ENCODE measurements around the gene SH3PXD2A.
"Not testable (repeated sequence)": the region's sequence is repeated elsewhere in the genome, so short reads cannot be mapped to it uniquely, and the experiment has no call there.

SH3PXD2A gene

DNA sequence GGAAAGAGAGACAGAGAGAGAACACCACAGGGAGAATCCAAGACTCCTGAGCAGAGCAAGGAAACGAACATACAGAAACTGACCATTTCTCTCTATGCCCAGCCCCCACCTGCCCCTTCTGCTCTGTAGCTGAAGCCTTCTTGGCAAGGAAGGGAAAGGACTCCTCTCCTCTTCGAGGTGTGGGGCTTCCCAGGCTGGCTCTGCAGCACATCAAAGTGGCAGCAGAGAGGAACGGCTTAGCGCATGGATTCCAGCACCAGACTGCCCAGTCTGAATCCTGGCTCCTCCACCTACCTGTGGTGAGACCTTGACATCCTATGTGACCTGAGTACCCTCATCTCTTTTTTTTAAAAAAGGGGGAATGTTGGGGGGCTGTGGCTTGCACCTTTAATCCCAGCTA, 69.4 kb downstream of the SH3PXD2A start:
- no peak for DNase-seq

GRCh38 chr10:103784723-103785418, 70.5 kb downstream of the SH3PXD2A start:
- no peak for DNase-seq

- no peak for DNase-seq
These were observed 71.3 kb downstream of the SH3PXD2A start for GRCh38 chr10:103784089-103784488.

DNA sequence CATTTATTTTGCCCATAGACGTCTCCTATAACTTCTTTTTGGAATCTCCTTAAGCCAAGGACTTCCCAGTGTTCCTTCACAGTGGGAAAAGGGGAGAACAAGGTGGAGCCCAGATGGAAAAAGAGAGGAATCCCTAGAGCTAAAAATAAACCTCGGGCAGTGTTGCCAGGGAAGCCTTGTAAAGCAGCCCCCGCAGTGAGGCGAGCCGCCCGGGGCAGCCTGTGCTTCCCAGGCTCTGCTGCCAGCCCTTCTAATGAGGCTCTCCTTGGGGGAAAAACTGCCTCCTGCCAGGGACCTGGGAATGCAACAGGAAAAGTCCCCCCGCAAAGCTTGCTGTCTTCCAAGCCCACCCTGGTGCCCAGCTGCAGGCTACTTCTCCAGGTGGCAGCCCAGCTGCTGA, 71.7 kb downstream of the SH3PXD2A start:
- DNase-seq = no peak

DNA sequence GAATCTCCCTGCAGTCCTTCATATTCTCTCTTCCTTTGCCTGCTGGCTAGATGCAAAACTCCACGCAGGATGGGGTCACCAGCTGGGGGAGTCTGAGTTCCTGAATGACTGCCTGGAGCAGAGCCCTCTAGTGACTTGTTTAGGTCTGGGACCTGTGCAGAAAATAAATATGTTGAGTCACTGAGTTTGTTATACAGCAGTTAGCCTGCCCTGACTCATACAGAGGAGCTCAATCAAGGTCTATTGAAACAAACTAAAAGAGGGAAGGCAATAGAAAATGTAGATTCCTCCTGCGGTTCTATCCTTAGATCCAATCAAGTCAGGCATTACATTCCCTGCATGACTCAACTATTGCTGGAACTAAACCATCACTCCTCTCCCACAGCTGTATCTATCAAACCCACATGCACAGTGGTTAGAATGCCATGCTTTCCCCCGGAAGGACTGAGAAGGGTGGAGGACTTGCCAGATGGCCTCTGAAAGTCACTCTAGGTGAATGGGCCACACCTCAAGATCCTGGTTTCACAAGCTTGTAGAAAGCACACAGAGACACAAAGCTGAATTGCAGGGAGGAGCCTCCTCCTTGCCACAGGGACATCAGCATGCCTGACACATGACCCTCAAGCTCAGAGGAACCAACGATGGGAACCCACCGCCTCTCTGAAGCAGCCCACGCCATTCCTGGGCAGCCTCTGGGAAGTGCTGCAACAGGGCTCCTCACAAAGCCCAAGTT, 73.9 kb downstream of the SH3PXD2A start:
- DNase-seq = no peak

- no peak for DNase-seq
These were observed 74.9 kb downstream of the SH3PXD2A start for GRCh38 chr10:103780242-103781149.

DNA sequence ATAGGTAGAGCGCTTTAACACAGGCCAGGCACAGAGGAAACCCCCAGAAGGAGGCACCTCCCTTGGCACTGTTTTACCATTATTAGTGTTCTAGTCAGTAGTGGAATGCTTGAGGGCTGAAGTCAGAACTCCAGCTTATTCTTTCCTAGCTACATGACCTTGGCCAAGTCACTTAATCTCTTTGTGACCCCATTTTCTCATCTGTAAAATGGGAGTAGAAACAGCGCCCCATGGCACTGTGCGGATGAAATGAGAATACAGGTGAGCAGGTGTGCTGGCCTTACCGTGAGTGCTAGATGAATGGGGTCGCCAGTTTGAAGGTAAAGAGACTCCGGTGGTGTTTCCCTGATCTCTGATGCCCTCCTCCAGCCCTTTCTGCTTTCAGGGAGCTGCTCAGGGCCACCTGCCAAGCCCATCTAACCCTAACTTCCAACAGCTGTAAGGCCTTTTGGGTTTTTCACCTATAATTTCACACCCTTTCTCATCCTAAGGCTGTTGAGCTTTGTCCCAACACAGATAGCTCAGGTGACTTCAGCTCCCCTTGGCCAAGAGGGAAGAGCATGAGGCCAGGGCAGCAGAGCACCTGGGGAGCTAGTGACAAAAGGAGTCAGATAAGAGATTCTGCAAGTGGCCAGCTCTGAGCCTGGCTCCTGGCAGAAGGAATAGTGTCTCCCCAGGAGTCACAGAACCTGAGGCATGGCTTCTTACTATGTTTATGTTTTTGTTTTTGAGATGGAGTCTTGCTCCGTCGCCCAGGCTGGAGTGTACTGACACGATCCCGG, 76.8 kb downstream of the SH3PXD2A start:
- no peak for DNase-seq

DNA sequence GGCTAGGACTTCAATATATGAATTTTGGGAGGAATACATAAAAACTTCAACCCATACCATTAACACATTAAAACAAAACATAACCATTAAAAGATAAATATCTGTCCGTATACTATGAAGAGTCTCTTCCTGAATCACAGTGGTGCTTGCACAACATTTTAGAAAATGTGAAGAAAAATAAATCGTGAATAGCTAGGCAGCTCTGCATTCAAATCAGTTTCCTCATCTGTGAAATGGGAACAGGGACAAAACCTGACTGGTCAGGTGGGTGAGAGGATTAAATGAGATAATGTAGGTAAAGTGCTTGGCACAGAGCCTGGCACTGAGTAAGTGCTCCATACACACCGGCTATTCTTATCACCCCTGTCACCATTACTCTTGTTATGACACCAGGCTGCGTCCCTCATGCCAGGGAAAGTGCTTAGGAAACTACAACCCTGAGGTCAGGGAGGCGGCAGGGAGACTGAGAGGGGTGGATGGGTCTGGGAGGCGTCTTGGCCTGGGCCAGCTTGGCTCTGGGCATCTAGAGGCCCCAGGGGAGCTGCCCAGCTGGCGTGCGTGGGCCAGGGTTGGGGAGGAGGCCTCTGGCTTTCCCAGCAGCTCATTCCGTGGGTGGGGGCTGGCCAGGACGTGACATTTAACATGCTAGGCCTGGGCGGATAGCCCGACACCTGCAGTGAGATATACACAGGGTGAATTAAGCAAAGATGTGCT, 78.3 kb downstream of the SH3PXD2A start:
- DNase-seq = no peak

DNA sequence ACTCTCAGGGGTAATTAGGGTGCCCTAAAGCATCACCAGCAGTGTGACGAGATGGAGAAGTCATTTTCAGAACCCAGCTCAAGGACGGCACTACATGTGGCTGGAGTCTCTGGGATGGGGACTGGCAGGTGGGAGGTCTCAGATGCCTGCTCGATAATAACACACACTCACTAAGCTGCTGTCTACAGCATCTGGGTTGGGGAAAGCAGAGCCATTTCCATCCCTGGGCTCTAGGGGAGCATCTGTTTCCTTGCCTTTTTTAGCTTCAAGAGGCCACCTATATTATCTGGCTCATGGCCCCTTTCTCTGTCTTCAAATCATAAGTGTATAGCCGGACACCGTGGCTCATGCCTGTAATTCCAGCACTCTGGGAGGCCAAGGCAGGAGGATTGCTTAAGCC, 79.6 kb downstream of the SH3PXD2A start:
- no peak for DNase-seq

GRCh38 chr10:103772846-103773245, 82.5 kb downstream of the SH3PXD2A start:
- not testable (repeated sequence) for DNase-seq

DNA sequence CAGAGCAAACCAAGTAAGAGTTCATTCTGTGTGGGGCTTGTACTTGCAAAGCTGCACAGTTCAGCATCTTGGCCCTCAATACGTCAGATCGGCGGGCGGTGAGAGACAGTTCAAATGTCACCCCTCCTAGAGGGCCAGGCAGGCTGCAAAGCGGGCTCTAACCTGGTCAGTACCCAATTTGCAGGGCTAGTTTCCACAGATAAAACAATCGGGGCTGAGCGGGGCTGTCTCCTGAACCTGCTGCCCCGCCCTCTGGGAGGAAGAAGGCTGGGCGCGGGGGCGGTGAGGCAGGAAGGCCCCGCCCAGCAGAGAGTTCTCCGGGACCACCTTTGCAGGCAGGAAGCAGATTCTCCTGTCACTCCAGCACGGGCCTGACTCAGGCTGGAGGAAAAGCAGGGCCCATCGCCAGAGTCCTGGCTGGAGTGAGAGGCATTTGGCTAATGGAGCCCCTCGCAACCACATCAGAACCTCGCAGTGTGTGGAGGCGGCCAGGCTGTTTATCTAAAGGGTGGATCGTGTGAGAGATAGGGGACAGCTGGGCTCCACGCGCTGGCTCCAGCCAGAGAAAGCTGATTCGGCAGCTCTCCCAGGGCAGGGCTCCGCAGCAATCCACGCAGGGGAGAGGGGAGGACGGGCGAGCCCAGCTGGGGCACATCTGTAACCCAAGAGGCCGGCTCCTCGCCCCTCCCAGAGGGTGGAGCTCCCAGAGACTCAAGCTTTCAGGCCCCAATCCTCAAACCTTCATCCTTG, 83.1 kb downstream of the SH3PXD2A start:
- peak; percentile 50 for DNase-seq

DNA sequence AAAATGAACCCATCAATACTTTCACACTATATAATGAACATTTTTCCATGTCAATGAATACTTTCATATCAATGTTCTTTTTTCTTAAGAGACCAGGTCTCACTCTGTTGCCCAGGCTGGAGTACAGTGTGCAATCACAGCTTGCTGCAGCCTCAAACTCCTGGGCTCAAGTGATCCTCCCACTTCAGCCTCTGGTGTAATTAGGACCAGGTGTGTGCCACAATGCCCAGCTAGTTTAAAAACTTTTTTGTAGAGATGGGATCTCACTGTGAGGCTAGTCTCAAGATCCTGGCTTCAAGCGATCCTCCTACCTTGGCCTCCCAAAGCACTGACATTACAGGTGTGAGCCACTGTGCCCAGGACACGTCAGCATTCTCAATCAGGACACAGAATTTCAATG, 85.2 kb downstream of the SH3PXD2A start:
- DNase-seq = no peak

DNA sequence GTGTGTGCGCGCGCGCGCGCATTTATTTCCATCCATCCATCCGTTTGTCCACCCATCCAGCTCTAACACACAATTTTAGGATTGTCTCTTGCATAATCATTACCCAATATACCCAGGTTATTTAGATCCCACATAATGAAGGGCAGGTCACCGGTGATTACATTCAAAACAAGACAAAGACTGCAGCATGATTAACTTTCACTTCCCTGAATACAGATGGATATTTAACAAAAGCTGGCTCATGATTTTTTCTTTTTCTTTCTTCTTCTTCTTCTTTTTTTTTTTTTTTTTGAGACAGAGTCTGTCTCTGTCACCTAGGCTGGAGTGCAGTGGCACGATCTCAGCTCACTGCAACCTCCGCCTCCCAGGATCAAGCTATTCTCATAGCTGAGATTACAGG, 86.2 kb downstream of the SH3PXD2A start:
- DNase-seq = no peak

- no peak for DNase-seq
These were observed 87.0 kb downstream of the SH3PXD2A start for GRCh38 chr10:103768345-103768744.

- DNase-seq = no peak
These were observed 87.6 kb downstream of the SH3PXD2A start for GRCh38 chr10:103767756-103768155.

- DNase-seq = no peak
These were observed 88.4 kb downstream of the SH3PXD2A start for GRCh38 chr10:103766751-103767505.

DNA sequence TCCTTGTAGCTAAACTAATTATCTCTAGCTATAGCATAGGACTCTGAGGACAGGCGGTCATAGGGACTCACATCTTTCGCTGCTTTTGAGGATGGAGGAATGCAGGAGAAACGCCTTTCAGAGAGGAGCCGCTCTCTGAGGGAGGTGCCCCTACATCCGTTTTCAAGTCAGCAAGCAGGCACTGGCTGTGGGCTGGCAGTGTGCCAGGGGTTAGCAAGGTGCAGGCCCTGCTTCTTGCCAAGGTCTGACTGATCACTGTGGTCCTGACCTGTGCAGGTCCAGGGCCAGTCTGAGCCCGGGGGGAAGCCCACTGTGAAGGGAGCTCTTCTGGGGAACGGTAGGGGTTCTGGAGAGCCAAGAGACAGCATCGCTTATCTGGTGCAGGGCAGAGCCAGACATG, 89.4 kb downstream of the SH3PXD2A start:
- no peak for DNase-seq

- DNase-seq = no peak
These were observed 90.2 kb downstream of the SH3PXD2A start for GRCh38 chr10:103765168-103765567.

GRCh38 chr10:103764296-103765088, 90.9 kb downstream of the SH3PXD2A start:
- DNase-seq = no peak

Data from COR-L47 (cell line).